ENCODE measurements around the gene MAPK10. TPM values are rescaled to one million over a fixed set of nuclear protein-coding genes. Genes with fewer than 3 reads are reported as not detected.

Gene MAPK10
- total RNA-seq, 6 donors from 2014 or later: 11.1 to 89.1 (median 29.5) TPM

DNA sequence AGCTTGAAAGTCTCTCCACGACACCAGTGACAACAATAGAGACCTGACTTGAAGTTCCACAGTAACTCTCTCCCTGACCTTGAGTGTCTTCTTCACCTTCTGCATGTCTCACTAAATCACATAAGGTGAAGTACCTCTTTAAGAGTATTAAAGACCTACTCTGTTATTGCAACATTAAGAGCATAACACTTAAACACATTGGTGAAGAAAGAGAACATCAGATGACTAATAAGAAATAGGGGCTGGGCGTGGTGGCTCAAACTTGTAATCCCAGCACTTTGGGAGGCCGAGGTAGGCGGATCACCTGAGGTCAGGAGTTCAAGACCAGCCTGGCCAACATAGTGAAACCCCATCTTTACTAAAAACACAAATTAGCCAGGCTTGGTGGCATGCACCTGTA lies 33.9 kb upstream of the MAPK10 start:
- Histone ChIP-seq H3K4me1 (no peaks in the 10 kb centered on the region), H3K9me3 (no peaks in the 10 kb centered on the region), H3K27ac (no peak overlapping the region), H3K36me3 (no peaks in the 10 kb centered on the region), H3K4me3 (no peak overlapping the region), H3K27me3 (no peaks in the 10 kb centered on the region)
- TF ChIP-seq POLR2A (IDR thresholded peaks at IDR 0.05) (no peak), CTCF (IDR thresholded peaks at IDR 0.05) (no peak), POLR2AphosphoS5 (IDR thresholded peaks at IDR 0.05) (no peak), EP300 (IDR thresholded peaks at IDR 0.05) (no peak)
- no peak for DNase-seq
- WGBS, 2 donors: 58 to 62% methylated on average over 4 of the region's 4 CpGs
- ATAC-seq (ENCODE audit: low FRiP score in 2 of 2): no peak

- 88 to 100% methylated on average over 1 of the region's 1 CpG for WGBS, 2 donors
- Histone ChIP-seq H3K9me3 (no peaks in the 10 kb centered on the region), H3K27me3 (no peaks in the 10 kb centered on the region), H3K36me3 (no peaks in the 10 kb centered on the region), H3K4me1 (no peaks in the 10 kb centered on the region), H3K4me3 (no peak overlapping the region), H3K27ac (no peak overlapping the region)
- ATAC-seq (ENCODE audit: low FRiP score in 2 of 2) (no peak), DNase-seq (no peak)
- TF ChIP-seq POLR2AphosphoS5 (IDR thresholded peaks at IDR 0.05) (no peak), POLR2A (IDR thresholded peaks at IDR 0.05) (no peak), EP300 (IDR thresholded peaks at IDR 0.05) (no peak), CTCF (IDR thresholded peaks at IDR 0.05) (no peak)
Observed at GRCh38 chr4:86389664-86390063, 29.8 kb upstream of the MAPK10 start.

GRCh38 chr4:86388252-86388651 lies 28.4 kb upstream of the MAPK10 start:
- no peak for DNase-seq
- Histone ChIP-seq H3K4me3 (no peak overlapping the region), H3K27ac (no peak overlapping the region), H3K27me3 (no peaks in the 10 kb centered on the region), H3K36me3 (no peaks in the 10 kb centered on the region), H3K9me3 (no peaks in the 10 kb centered on the region), H3K4me1 (no peaks in the 10 kb centered on the region)
- 91 to 93% methylated on average over 1 of the region's 1 CpG for WGBS, 2 donors
- no peak for ATAC-seq (ENCODE audit: low FRiP score in 2 of 2)
- TF ChIP-seq CTCF (IDR thresholded peaks at IDR 0.05): no peak

- Histone ChIP-seq H3K9me3 (no peaks in the 10 kb centered on the region), H3K27ac (no peak overlapping the region), H3K27me3 (no peaks in the 10 kb centered on the region), H3K36me3 (no peaks in the 10 kb centered on the region), H3K4me3 (no peak overlapping the region), H3K4me1 (no peaks in the 10 kb centered on the region)
- TF ChIP-seq POLR2A (IDR thresholded peaks at IDR 0.05) (no peak), EP300 (IDR thresholded peaks at IDR 0.05) (no peak), CTCF (IDR thresholded peaks at IDR 0.05) (no peak)
- ATAC-seq (ENCODE audit: low FRiP score in 2 of 2): no peak
- 34 to 50% methylated on average over 6 of the region's 6 CpGs for WGBS, 2 donors
- DNase-seq: no peak
Observed at GRCh38 chr4:86386817-86387415, 27.1 kb upstream of the MAPK10 start.

- Histone ChIP-seq H3K27ac (no peak overlapping the region), H3K36me3 (no peaks in the 10 kb centered on the region), H3K4me3 (no peak overlapping the region), H3K27me3 (no peaks in the 10 kb centered on the region), H3K4me1 (no peaks in the 10 kb centered on the region), H3K9me3 (no peaks in the 10 kb centered on the region)
- TF ChIP-seq EP300 (IDR thresholded peaks at IDR 0.05) (no peak), POLR2AphosphoS5 (IDR thresholded peaks at IDR 0.05) (no peak), CTCF (IDR thresholded peaks at IDR 0.05) (no peak), POLR2A (IDR thresholded peaks at IDR 0.05) (no peak)
- 94 to 98% methylated on average over 5 of the region's 5 CpGs for WGBS, 2 donors
- ATAC-seq (ENCODE audit: low FRiP score in 2 of 2) (no peak), DNase-seq (no peak)
Observed at GRCh38 chr4:86386201-86386600, 26.3 kb upstream of the MAPK10 start.
